ENCODE measurements around the gene CADM4. TPM values are rescaled to one million over a fixed set of nuclear protein-coding genes. Genes with fewer than 3 reads are reported as not detected.

CADM4 gene
- total RNA-seq, 1 experiment from 2014 or later: 28.7 TPM

DNA sequence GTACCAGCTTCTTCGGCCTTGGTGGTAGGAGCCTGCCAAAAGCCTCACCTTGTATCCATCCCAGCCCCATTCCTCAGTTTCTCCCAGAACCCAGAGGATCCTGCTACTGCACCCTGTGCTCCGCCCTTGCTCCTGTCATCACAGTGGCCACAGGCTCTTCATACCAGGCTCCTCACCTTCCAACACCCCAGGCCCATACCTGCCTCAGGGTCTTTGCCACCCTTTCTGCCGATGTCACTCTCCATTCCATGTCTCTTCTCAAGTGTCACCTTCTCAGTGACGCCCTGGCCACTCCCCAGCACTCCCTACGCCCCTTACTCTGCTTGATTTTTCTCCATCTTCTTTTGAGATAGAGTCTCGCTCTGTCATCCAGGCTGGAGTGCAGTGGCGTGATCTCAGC, 29.8 kb downstream of the CADM4 start:
- H2AFZ ChIP-seq (ENCODE audit: low read depth, low read length, poor library complexity, severe bottlenecking): no peak overlapping the region
- no peaks in the 10 kb centered on the region for H3K27me3 ChIP-seq (ENCODE audit: insufficient read depth, low read length)
- H3K36me3 ChIP-seq (ENCODE audit: control insufficient read depth in 1 of 2, insufficient read depth in 2 of 2, low read length in 2 of 2): peaks cover 8 to 9% of the 10 kb centered on the region in 2 experiments; a peak in 2 of 4 replicates
- no TSS peak for BruUV-seq (replicated peaks)
- no peak overlapping the region for H3K27ac ChIP-seq (ENCODE audit: low read depth, low read length)
- no peaks in the 10 kb centered on the region for H3K4me1 ChIP-seq (ENCODE audit: control insufficient read depth in 1 of 2, insufficient read depth in 2 of 2, low read length in 2 of 2)
- no peaks in the 10 kb centered on the region for H4K20me1 ChIP-seq (ENCODE audit: insufficient read depth)
- intact Hi-C loops (cut with micrococcal nuclease): no loop called here
- H3K4me3 ChIP-seq (replicated peaks in 1 of 2; ENCODE audit: low read depth in 1 of 2, low read length in 2 of 2): no peak overlapping the region
- ChIA-PET POLR2A (no interaction called here), CTCF (no interaction called here), RAD21 (ENCODE audit: low non-redundant PET in 1 of 2, low total read pairs in 2 of 2, uncharacterized antibody in 2 of 2, unreplicated experiment in 2 of 2) (no interaction called here)
- TF ChIP-seq SRF (IDR thresholded peaks at IDR 0.05; ENCODE audit: low read depth) (no peak), MAX (IDR thresholded peaks at IDR 0.05) (no peak), POLR2A (IDR thresholded peaks at IDR 0.05; ENCODE audit: borderline replicate concordance, extremely low read depth, insufficient read depth, insufficient read length) (no peak), EZH2phosphoT487 (IDR thresholded peaks at IDR 0.05; ENCODE audit: borderline replicate concordance) (no peak), ZBTB33 (IDR thresholded peaks at IDR 0.05; ENCODE audit: extremely low read depth, insufficient replicate concordance, low read length) (no peak), CBX3 (IDR thresholded peaks at IDR 0.05; ENCODE audit: low read depth) (no peak), YY1 (IDR thresholded peaks at IDR 0.05; ENCODE audit: extremely low read depth, insufficient replicate concordance, low read depth, low read length) (no peak), ELF1 (IDR thresholded peaks at IDR 0.05; ENCODE audit: borderline replicate concordance, low read depth) (no peak), FOSL1 (IDR thresholded peaks at IDR 0.05; ENCODE audit: low read depth) (no peak), JUND (IDR thresholded peaks at IDR 0.05) (no peak)
- H3K4me2 ChIP-seq (ENCODE audit: low read length): no peak overlapping the region
- no peaks in the 10 kb centered on the region for H3K9me3 ChIP-seq (ENCODE audit: control insufficient read depth in 1 of 2, insufficient read depth in 1 of 2, low read depth in 1 of 2, low read length in 2 of 2)
- ATAC-seq (no peak), DNase-seq (ENCODE audit: low read depth, low spot score) (no peak)
- no peak overlapping the region for H3K9ac ChIP-seq (ENCODE audit: low read length)
- H3K79me2 ChIP-seq (ENCODE audit: insufficient read depth, low read length): no peaks in the 10 kb centered on the region; the same call in 1 of the 2 replicates
- no peaks in the 10 kb centered on the region for H3K9me2 ChIP-seq (ENCODE audit: insufficient read depth)
